ENCODE data around the gene HES5.

GRCh38 chr1:2538376-2538775 is 8.3 kb upstream of the HES5 start:
- TF ChIP-seq POLR2A (IDR thresholded peaks at IDR 0.05) (no peak), CTCF (IDR thresholded peaks at IDR 0.05) (no peak)
